HEK293 (cell line): ENCODE measurements around the gene ZNF311.

Experiments used
- MEIS1 ChIP-seq: sonication (generic); formaldehyde crosslinking; IDR thresholded peaks from 2 replicates; pipeline ENCODE4 v1.8.1; 2022; ENCODE audit warnings: missing genetic modification reagents, mild to moderate bottlenecking, borderline replicate concordance
- ZSCAN30 ChIP-seq: fragments of 450-650 bp; IDR thresholded peaks from 2 replicates; pipeline ENCODE4 v1.5.1; 2018; ENCODE audit warnings: missing biosample characterization, mild to moderate bottlenecking, missing genetic modification characterization, moderate library complexity

DNA sequence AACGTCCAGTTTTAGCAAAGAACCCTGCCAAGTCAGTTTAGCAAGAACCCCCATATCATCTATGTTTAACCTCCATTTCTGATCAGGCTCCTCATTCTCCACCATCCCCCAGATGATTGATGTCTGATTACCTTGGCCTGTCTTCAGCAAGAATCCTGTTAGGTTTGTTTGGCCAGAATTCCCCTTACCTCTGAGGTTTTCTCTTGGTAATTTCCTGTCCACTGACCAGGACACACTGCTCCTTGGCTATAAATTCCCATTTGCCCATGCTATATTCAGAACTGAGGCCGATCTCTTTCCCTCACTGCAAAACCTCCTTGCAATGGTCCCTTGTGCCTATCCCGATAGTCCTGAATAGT lies 27.0 kb downstream of the ZNF311 start:
- TF ChIP-seq ZSCAN30 (tag by site-specific recombination) (no peak), MEIS1 (CRISPR knock-in tag) (no peak)
